Erythroblast (primary cell): Measurements from ENCODE around the gene AGAP1.
A peak's percentile ranks its signal among the peaks of the same experiment; 100 is the strongest.

ENCODE experiments used
- DNase-seq, 2 experiments: peaks; one replicate each; lab custom pipeline; 2025; lab: John Stamatoyannopoulos, UW
- GATA1 ChIP-seq: IDR thresholded peaks from 2 replicates; pipeline ENCODE4 v1.6.1; 2011; ENCODE audit warnings: low read depth, mild to moderate bottlenecking, control low read depth, low read length, moderate library complexity
- POLR2A ChIP-seq: IDR thresholded peaks from 2 replicates; pipeline ENCODE4 v1.6.1; 2011; ENCODE audit warnings: mild to moderate bottlenecking, low read length

AGAP1 gene

GRCh38 chr2:235734688-235735231 is 240.9 kb downstream of the AGAP1 start:
- TF ChIP-seq GATA1: no peak
- no peak for DNase-seq

GRCh38 chr2:235737396-235737795 is 243.6 kb downstream of the AGAP1 start:
- DNase-seq: no peak
- TF ChIP-seq GATA1: no peak
- no peak for TF ChIP-seq POLR2A

GRCh38 chr2:235737840-235738239 is 244.0 kb downstream of the AGAP1 start:
- no peak for DNase-seq
- TF ChIP-seq GATA1: no peak
- TF ChIP-seq POLR2A: no peak

GRCh38 chr2:235739704-235740415 is 246.0 kb downstream of the AGAP1 start:
- no peak for DNase-seq
- TF ChIP-seq GATA1 (no peak), POLR2A (no peak)

GRCh38 chr2:235740821-235741220 is 247.0 kb downstream of the AGAP1 start:
- DNase-seq: peak in 1 of 2 experiments; percentile 5
- TF ChIP-seq GATA1 (no peak), POLR2A (no peak)

GRCh38 chr2:235744161-235744560 is 250.3 kb downstream of the AGAP1 start:
- TF ChIP-seq GATA1 (no peak), POLR2A (no peak)
- DNase-seq: no peak

- TF ChIP-seq GATA1 (no peak), POLR2A (no peak)
- DNase-seq: no peak
These were observed 251.8 kb downstream of the AGAP1 start for GRCh38 chr2:235745597-235745996.

- no peak for TF ChIP-seq GATA1
- no peak for TF ChIP-seq POLR2A
- peak; percentile 80 to 84 for DNase-seq
These were observed 252.6 kb downstream of the AGAP1 start for GRCh38 chr2:235746257-235746934.

- TF ChIP-seq POLR2A (no peak), GATA1 (no peak)
- no peak for DNase-seq
These were observed 253.3 kb downstream of the AGAP1 start for GRCh38 chr2:235747001-235747785.

- no peak for DNase-seq
- TF ChIP-seq GATA1 (no peak), POLR2A (no peak)
These were observed 253.9 kb downstream of the AGAP1 start for GRCh38 chr2:235747786-235748091.

GRCh38 chr2:235749121-235749770 is 255.4 kb downstream of the AGAP1 start:
- no peak for DNase-seq
- TF ChIP-seq GATA1: no peak
- no peak for TF ChIP-seq POLR2A

GRCh38 chr2:235749771-235750160 is 255.9 kb downstream of the AGAP1 start:
- no peak for DNase-seq
- TF ChIP-seq GATA1 (no peak), POLR2A (no peak)

GRCh38 chr2:235752846-235753245 is 259.0 kb downstream of the AGAP1 start:
- TF ChIP-seq GATA1 (no peak), POLR2A (no peak)
- DNase-seq: no peak
